ENCODE data around the gene AGFG2.

DNA sequence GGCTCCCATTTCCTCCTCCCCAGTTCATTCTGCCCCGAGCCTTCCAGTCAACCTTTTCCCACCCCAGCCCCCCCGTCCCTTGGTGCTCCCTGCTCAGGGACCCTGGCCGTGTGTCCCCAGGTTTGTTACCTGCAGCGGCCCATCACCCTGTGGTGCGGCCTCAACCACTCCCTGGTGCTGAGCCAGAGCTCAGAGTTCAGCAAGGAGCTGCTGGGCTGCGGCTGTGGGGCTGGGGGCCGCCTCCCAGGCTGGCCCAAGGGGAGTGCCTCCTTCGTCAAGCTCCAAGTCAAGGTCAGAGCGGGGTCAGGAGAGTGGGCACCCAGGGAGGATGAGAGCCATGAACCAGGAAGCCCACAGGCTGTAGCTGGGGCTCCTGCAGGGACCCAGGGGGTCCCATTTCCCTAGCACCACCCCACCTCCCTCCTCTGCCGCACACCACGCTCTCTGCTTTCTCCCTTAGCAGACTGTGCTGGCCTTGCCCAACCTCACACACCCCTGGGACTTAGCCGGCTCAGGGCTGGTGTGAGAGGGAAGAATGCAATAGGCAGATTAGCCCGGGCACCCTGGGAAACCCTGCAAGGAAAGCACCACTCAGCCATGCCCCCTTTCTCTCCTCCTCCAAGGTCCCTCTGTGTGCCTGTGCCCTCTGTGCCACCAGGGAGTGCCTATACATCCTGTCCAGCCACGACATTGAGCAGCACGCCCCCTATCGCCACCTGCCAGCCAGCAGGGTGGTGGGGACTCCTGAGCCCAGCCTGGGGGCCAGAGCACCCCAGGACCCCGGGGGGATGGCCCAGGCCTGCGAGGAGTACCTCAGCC is 61.1 kb downstream of the AGFG2 start:
- no peak for TF ChIP-seq CTCF (IDR thresholded peaks at IDR 0.05; ENCODE audit: insufficient read depth, low read depth, low read length)
- TF ChIP-seq EZH2 (IDR thresholded peaks at IDR 0.05; ENCODE audit: insufficient read depth, low read length) = no peak
